Measurements from ENCODE around the gene METAP1D. TPM values are rescaled to one million over a fixed set of nuclear protein-coding genes. Genes with fewer than 3 reads are reported as not detected.

METAP1D gene
- total and polyA plus RNA-seq, 2 experiments from 2014 or later, result 4.0 to 12.0 TPM

DNA sequence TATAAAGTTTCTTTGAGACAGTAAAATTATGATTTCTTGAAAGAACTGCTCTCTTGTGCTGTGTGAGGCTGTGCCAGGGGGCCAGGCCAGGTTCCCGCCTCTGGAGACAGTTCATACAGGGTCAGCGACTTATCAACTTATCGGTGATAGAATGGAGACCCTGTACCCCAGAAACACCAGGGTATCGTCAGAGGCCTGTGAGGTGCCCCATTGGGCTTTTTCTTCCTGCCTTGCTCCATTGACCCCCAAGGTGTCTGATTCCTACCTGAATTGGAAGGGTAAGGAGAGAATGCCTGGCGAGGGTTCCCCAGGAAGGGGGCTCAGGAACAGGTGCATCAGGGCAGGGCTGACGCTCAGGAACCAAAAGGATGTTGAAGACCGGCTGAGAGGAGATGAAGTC is 89.9 kb downstream of the METAP1D start:
- H3K4me3 ChIP-seq, result no peak overlapping the region
- TF ChIP-seq, protein P1, sequence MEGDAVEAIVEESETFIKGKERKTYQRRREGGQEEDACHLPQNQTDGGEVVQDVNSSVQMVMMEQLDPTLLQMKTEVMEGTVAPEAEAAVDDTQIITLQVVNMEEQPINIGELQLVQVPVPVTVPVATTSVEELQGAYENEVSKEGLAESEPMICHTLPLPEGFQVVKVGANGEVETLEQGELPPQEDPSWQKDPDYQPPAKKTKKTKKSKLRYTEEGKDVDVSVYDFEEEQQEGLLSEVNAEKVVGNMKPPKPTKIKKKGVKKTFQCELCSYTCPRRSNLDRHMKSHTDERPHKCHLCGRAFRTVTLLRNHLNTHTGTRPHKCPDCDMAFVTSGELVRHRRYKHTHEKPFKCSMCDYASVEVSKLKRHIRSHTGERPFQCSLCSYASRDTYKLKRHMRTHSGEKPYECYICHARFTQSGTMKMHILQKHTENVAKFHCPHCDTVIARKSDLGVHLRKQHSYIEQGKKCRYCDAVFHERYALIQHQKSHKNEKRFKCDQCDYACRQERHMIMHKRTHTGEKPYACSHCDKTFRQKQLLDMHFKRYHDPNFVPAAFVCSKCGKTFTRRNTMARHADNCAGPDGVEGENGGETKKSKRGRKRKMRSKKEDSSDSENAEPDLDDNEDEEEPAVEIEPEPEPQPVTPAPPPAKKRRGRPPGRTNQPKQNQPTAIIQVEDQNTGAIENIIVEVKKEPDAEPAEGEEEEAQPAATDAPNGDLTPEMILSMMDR (IDR thresholded peaks at IDR 0.05; ENCODE audit: low read depth, low read length), result no peak
- no peaks in the 10 kb centered on the region for H3K36me3 ChIP-seq
- DNase-seq (ENCODE audit: low read depth in 1 of 2, low spot score in 1 of 2), result no peak
- H3K4me1 ChIP-seq (ENCODE audit: low read depth), result no peaks in the 10 kb centered on the region
- H3K27ac ChIP-seq, result no peak overlapping the region
- peaks cover 100% of the 10 kb centered on the region for H3K27me3 ChIP-seq
- no peaks in the 10 kb centered on the region for H3K9me3 ChIP-seq (ENCODE audit: low read depth)

DNA sequence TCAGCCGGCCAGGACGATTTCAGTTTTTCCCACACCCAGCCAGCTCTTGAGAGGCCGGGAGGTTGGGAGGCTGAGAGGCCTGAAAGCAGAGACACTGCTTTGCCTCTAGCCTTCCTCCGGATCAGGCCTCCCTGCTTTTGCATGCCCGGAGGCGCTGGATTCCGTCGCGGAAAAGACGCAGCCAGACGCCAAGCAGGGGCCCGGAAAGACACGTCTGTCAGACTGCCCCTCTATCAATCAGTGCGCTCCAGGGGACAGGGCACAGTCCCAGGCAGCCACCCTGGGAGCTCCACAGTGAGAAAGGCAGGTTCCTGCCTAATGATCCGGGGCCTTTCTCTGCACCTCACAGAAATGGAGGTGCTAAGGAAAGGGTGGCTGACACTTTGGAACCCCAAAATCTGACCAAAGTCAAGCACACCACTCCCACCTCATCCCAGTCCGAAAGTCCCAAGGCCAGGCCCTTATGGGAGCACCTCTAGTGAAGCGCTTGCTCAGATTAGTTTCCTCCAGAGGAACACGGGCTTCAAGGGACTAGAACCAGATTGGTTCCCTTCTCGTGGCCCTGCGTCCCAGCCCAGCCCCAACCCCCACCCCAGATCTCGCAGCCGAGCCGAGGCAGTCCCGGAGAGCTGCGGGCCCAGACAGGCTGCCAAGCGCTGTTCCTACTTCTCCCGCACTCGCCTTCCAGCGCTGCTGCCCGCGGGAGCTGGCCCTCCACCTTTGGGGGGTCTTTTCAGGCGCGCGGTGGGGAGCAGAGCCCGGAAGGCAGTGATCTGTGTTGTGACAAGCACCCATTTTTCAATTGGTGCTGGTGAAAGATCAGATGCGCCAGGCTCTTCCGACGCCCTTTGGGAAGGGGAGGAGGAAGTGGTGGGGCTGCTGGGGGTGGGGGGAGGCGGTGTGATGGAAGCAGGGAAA is 90.5 kb downstream of the METAP1D start:
- DNase-seq (ENCODE audit: low read depth in 1 of 2, low spot score in 1 of 2), result no peak
- Histone ChIP-seq H3K4me1 (ENCODE audit: low read depth) (no peaks in the 10 kb centered on the region), H3K27ac (no peak overlapping the region), H3K9me3 (ENCODE audit: low read depth) (no peaks in the 10 kb centered on the region), H3K4me3 (no peak overlapping the region), H3K27me3 (peaks cover 100% of the 10 kb centered on the region), H3K36me3 (no peaks in the 10 kb centered on the region)
- TF ChIP-seq, protein P1 (IDR thresholded peaks at IDR 0.05; ENCODE audit: low read depth, low read length), result no peak

DNA sequence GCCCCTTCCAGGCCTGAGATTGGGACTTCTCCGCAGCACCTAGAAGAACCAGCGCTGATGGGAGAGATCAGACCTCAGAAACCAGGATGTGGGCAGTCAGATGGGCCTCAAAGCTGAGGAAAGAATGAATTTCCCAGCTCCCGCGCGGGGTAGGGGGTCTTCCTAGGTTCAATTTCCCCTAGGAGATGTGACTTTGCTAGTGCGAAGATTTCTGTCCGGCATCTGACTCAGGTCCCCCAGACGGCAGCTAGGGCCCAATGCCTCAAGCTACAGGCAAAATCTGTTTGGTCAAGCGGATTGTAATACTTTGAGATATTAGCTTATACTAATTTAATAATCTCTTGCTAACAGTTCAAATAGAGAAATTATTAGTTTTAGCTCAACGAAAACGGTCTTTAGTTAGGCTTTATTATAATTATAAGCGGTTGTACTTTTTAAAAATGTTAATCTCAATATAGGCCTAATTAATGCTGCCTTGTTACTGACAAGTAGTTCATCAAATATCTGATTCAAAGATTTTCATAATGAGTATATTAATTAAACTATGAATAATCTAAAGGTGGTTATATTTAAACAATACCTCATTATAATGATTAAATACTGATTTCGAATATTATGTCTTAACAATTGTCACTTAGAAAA is 91.4 kb downstream of the METAP1D start:
- H3K27me3 ChIP-seq, result peaks cover 100% of the 10 kb centered on the region
- no peaks in the 10 kb centered on the region for H3K9me3 ChIP-seq (ENCODE audit: low read depth)
- no peak for DNase-seq (ENCODE audit: low read depth in 1 of 2, low spot score in 1 of 2)
- no peak overlapping the region for H3K4me3 ChIP-seq
- H3K36me3 ChIP-seq, result no peaks in the 10 kb centered on the region
- TF ChIP-seq, protein P1 (IDR thresholded peaks at IDR 0.05; ENCODE audit: low read depth, low read length), result no peak
- no peak overlapping the region for H3K27ac ChIP-seq
- no peaks in the 10 kb centered on the region for H3K4me1 ChIP-seq (ENCODE audit: low read depth)

DNA sequence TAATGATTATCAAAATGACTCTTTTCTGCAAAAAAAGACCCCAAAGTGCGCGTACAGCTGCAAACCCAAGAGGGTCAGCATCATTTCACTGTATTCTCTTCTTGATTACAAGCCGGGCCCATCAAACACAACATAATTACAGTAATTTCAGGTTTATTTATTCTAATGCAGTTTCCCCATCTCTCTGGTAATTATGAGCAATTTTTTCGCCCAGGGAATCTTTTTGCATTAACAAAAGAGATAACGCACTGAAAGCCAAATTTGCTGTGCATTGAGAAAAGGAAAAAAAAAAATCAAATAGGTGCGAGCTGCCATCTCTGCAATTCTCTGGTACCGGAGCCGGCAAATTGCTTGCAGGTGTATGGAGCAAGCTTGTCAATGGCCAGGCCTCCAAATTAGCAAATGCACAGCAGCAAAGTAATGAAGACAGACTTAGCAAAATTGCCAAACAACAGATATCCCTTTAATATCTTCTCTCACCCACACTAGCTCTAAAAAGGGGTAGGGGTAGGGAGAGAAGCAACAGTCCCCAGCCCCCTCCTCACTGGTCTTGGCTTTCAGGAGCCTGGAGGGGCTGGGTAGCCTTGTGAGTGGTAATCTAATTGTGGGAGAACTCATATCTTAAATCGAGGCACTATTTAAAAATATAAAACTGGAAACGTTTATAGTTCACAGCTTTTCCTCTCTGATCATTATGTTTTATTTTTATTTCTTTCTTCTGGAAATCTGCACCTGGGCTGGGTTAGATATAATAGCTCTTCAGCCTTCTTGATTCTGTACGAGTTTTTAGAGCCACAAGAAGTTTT is 92.2 kb downstream of the METAP1D start:
- H3K36me3 ChIP-seq, result no peaks in the 10 kb centered on the region
- H3K27ac ChIP-seq, result no peak overlapping the region
- TF ChIP-seq, protein P1 (IDR thresholded peaks at IDR 0.05; ENCODE audit: low read depth, low read length), result no peak
- no peaks in the 10 kb centered on the region for H3K9me3 ChIP-seq (ENCODE audit: low read depth)
- no peak for DNase-seq (ENCODE audit: low read depth in 1 of 2, low spot score in 1 of 2)
- no peak overlapping the region for H3K4me3 ChIP-seq
- H3K27me3 ChIP-seq, result peaks cover 100% of the 10 kb centered on the region
- peaks cover 4% of the 10 kb centered on the region for H3K4me1 ChIP-seq (ENCODE audit: low read depth)

DNA sequence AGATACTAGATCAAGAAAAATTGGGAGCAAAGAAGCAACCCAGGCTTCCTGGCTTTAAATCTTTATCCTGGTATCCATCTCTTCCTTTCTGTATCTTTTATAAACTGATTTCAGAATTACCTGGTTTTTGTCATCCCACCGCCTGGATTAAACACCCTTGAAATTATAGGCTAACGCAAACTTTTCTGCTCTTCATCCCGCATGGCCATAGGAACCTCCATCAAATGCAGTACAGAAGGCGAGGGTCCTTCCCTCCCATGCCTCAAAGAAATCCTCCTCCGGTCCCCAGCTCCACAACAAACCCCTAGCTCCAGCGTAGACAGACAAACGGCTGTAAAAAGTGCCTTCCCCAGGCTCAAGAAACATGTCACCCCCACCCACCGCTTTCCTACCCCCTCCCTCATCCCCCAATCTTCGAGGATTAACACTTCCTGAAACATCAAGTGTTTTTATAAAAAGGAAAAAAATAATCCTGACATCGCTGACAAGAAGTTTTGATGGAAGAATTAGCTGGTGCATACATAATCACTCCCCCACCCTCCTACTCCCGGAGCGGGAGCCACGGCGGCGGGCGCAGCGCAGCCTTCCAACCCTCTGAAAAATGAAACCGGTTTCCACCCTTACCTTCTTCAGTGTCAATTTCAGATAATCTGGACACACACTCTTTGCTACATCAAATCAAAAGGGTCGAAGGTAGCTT is 93.1 kb downstream of the METAP1D start:
- Histone ChIP-seq H3K36me3 (no peaks in the 10 kb centered on the region), H3K9me3 (ENCODE audit: low read depth) (no peaks in the 10 kb centered on the region), H3K27ac (no peak overlapping the region), H3K27me3 (peaks cover 100% of the 10 kb centered on the region), H3K4me3 (no peak overlapping the region), H3K4me1 (ENCODE audit: low read depth) (peaks cover 9% of the 10 kb centered on the region)
- TF ChIP-seq, protein P1 (IDR thresholded peaks at IDR 0.05; ENCODE audit: low read depth, low read length), result no peak
- no peak for DNase-seq (ENCODE audit: low read depth in 1 of 2, low spot score in 1 of 2)
